HS-27A (cell line): Measurements from ENCODE around the gene ANO3.
"Not testable (repeated sequence)": the region's sequence is repeated elsewhere in the genome, so short reads cannot be mapped to it uniquely, and the experiment has no call there.

ENCODE experiments used
- DNase-seq: peaks from one replicate; pipeline ENCODE4 v3.0.0-alpha.2; 2012; ENCODE audit warnings: low read depth, missing footprints

Gene ANO3

GRCh38 chr11:26331911-26332571, at the start of gene ANO3:
ANO3 (plus strand) TSS chr11:26332130; CDS start chr11:26332276, 146 bp downstream.
- DNase-seq = peak; percentile 33

- DNase-seq = no peak
Measured at GRCh38 chr11:26283852-26284408, 48.0 kb upstream of the ANO3 start.

GRCh38 chr11:26285608-26286007, 46.3 kb upstream of the ANO3 start:
- no peak for DNase-seq

GRCh38 chr11:26286472-26287066, 45.4 kb upstream of the ANO3 start:
- no peak for DNase-seq

- DNase-seq = no peak
Measured at GRCh38 chr11:26287067-26287518, 44.8 kb upstream of the ANO3 start.

GRCh38 chr11:26297189-26297975, 34.5 kb upstream of the ANO3 start:
- DNase-seq = no peak

GRCh38 chr11:26316372-26316771, 15.6 kb upstream of the ANO3 start:
- not testable (repeated sequence) for DNase-seq

GRCh38 chr11:26319906-26320305, 12.0 kb upstream of the ANO3 start:
- DNase-seq = no peak

- DNase-seq = no peak
Measured at GRCh38 chr11:26321516-26321915, 10.4 kb upstream of the ANO3 start.

GRCh38 chr11:26322335-26323067, 9.4 kb upstream of the ANO3 start:
- no peak for DNase-seq

- DNase-seq = no peak
Measured at GRCh38 chr11:26323837-26324236, 8.1 kb upstream of the ANO3 start.

- no peak for DNase-seq
Measured at GRCh38 chr11:26324270-26324669, 7.7 kb upstream of the ANO3 start.

- DNase-seq = no peak
Measured at GRCh38 chr11:26326793-26327400, 5.0 kb upstream of the ANO3 start.

GRCh38 chr11:26329206-26329605, 2.7 kb upstream of the ANO3 start:
- DNase-seq = no peak

GRCh38 chr11:26330262-26330661, 1.7 kb upstream of the ANO3 start:
- no peak for DNase-seq

GRCh38 chr11:26332572-26332915, 614 bp downstream of the ANO3 start:
- DNase-seq = no peak

- no peak for DNase-seq
Measured at GRCh38 chr11:26333906-26334305, 2.0 kb downstream of the ANO3 start.

- DNase-seq = no peak
Measured at GRCh38 chr11:26335903-26336302, 4.0 kb downstream of the ANO3 start.

GRCh38 chr11:26344647-26345046, 12.7 kb downstream of the ANO3 start:
- no peak for DNase-seq

- DNase-seq = no peak
Measured at GRCh38 chr11:26348776-26349175, 16.8 kb downstream of the ANO3 start.

- no peak for DNase-seq
Measured at GRCh38 chr11:26350002-26350401, 18.1 kb downstream of the ANO3 start.

- DNase-seq = no peak
Measured at GRCh38 chr11:26353010-26353409, 21.1 kb downstream of the ANO3 start.
